Memory B cell (primary cell): ENCODE data around the gene SDHC.

Source experiments
- ATAC-seq: fragments of 150-1000 bp; cut with Tn5 transposase; 2 replicates; pipeline ENCODE4 v1.10.0; 2021; ENCODE audit warnings: low read depth, mild to moderate bottlenecking, moderate library complexity
- DNase-seq, 2 donors: peaks; one replicate each; pipeline ENCODE4 v3.0.0; 2022; ENCODE audit warnings: low spot score in 2 of 2
- H3K27ac Mint-ChIP-seq: one replicate; pipeline ENCODE4 v1.8.0; 2022; ENCODE audit warnings: mild to moderate bottlenecking, moderate library complexity, mixed read lengths
- H3K27me3 Mint-ChIP-seq: one replicate; pipeline ENCODE4 v1.8.0; 2022; ENCODE audit warnings: mixed read lengths
- H3K36me3 Mint-ChIP-seq: one replicate; pipeline ENCODE4 v1.8.0; 2022; ENCODE audit warnings: mild to moderate bottlenecking, mixed read lengths
- H3K4me1 Mint-ChIP-seq: one replicate; pipeline ENCODE4 v1.8.0; 2022; ENCODE audit warnings: mixed read lengths
- H3K4me3 Mint-ChIP-seq: one replicate; pipeline ENCODE4 v1.8.0; 2022; ENCODE audit warnings: mild to moderate bottlenecking, moderate library complexity, mixed read lengths
- H3K9me3 Mint-ChIP-seq: one replicate; pipeline ENCODE4 v1.8.0; 2022; ENCODE audit warnings: mixed read lengths

Gene SDHC, protein sequence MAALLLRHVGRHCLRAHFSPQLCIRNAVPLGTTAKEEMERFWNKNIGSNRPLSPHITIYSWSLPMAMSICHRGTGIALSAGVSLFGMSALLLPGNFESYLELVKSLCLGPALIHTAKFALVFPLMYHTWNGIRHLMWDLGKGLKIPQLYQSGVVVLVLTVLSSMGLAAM

DNA sequence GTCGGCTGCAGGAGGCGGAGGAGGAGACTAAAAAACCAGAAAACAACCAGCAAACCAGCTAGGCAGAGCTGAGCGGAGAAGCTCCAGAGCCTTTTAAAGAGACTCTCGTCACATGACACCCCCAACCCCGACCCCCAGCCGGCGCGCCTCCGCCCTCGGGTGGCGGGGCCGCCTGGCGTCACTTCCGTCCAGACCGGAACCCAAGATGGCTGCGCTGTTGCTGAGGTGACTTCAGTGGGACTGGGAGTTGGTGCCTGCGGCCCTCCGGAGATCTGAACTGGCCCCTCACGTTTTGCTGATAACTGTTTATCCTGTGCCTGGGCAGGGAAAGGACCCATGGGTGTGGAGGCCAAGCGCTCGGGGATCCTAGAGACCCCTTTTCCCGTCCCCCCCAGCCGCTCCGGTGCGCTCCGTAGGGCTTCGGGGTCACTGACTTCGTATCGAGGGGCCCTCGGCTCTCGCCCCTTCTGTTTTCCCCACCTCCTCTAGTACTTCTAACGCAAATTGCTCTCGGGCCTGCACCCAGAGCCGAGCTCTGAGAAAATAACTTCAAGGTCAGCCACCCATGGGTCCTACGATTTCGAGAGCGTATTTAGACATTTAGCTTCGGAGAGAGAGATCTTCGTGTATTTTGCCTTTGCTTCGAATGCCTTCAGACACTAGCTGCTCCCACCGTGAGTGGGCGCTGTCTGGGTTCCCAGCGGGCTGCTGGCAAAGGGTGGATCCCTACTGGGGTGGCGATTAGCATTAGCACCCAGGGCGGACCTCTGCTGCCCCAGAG lies at the start of gene SDHC:
Gene SDHC, plus strand, starts transcription at position 181 of the 781 bp plus-strand sequence. Its CDS starts 25 bp downstream, at position 206.
- no peaks in the 10 kb centered on the region for H3K9me3 Mint-ChIP-seq
- ATAC-seq (peak; percentile 98), DNase-seq (peak; percentile 82 to 87)
- H3K27ac Mint-ChIP-seq: peak within 1 kb of the TSS; percentile 98
- H3K4me3 Mint-ChIP-seq: peak within 1 kb of the TSS; percentile 98
- H3K4me1 Mint-ChIP-seq: peaks cover 10% of the 10 kb centered on the region
- H3K27me3 Mint-ChIP-seq: no peaks in the 10 kb centered on the region
- no peaks in the 10 kb centered on the region for H3K36me3 Mint-ChIP-seq

DNA sequence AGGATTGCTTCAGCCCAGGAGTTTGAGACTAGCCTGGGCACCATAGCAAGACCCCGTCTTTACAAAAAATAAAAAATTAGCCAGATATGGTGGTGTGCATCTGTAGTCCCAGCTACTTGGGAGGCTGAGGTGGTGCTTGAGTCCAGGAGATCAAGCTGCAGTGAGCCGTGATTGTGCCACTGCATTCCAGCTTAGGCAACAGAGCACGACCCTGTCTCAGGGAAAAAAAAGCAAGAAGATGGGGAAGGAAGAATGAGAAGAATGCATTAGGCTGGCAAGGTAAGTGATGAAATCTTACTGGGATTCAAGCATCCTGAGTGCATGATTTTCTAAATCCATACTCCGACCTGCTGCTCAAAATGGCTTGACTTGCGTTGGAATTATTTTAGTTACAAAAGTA lies 48.9 kb upstream of the SDHC start:
- Mint-ChIP-seq H3K27ac (no peak overlapping the region), H3K4me3 (no peak overlapping the region), H3K4me1 (peaks cover 19% of the 10 kb centered on the region), H3K9me3 (no peaks in the 10 kb centered on the region), H3K36me3 (no peaks in the 10 kb centered on the region), H3K27me3 (peaks cover 19% of the 10 kb centered on the region)
- DNase-seq (no peak), ATAC-seq (no peak)

DNA sequence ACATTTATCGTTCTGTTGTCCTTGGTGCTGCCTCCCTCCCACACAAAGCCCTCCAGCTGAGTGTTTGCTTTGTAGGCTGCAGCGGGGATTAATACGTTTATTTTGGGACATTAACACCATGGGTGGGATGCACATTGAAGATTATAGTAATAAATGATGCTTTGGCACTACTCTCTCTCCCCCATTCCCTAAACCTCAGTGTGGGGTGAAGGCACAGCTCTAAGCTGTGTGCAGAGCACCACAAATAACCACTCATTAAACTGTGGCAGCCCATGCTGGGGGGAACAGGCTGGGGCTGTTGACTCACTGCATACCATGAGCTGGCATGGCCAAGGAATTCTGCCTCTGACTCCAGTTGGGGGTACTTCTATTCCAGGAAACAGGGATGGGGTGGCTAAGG lies 48.0 kb upstream of the SDHC start:
- H3K27me3 Mint-ChIP-seq: peaks cover 16% of the 10 kb centered on the region
- H3K4me1 Mint-ChIP-seq: peaks cover 14% of the 10 kb centered on the region
- no peak overlapping the region for H3K4me3 Mint-ChIP-seq
- H3K27ac Mint-ChIP-seq: no peak overlapping the region
- H3K36me3 Mint-ChIP-seq: no peaks in the 10 kb centered on the region
- ATAC-seq (no peak), DNase-seq (no peak)
- no peaks in the 10 kb centered on the region for H3K9me3 Mint-ChIP-seq

DNA sequence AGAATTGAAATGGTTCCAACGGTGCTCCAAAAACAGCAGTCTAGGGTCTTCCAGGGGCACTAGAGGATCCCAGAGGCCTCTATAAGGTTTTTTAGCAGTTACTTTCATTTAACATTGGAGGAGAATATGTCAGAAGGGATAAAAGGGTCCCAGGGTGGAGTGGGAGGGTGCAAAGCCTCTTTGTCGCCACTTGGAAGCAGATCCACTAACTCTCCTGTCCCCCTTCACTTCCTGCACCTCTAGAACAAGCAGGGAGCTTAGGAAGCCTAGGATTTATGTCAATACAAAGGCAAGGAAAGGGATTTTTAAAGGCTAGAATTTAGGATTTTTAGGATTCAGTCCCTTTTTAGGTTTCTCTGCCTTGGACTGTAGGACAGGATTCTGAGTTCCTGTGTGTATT lies 47.3 kb upstream of the SDHC start:
- Mint-ChIP-seq H3K27me3 (peaks cover 11% of the 10 kb centered on the region), H3K36me3 (no peaks in the 10 kb centered on the region), H3K4me3 (no peak overlapping the region), H3K4me1 (peaks cover 8% of the 10 kb centered on the region), H3K27ac (no peak overlapping the region), H3K9me3 (no peaks in the 10 kb centered on the region)
- DNase-seq: no peak
- ATAC-seq: no peak

DNA sequence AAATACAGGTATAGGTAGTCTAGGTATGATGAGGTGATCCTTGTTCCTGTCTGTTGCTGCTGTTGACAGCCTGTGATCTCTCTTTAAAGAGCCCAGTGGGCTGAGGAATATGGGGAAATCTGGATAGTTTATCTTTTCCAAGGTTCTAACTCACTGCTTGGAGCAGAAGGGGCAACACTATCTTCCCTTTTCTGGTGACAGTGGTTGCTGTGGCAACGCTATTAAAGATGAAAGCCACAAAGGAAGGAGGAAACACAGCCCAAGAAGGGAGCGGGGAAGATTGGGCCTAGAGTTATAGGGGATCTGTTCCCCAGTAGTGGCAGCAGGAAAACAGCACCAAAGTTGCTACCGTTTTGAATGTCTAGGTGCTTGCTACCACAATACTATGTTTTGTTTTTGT lies 46.9 kb upstream of the SDHC start:
- Mint-ChIP-seq H3K4me3 (no peak overlapping the region), H3K27ac (no peak overlapping the region), H3K36me3 (no peaks in the 10 kb centered on the region), H3K27me3 (peaks cover 8% of the 10 kb centered on the region), H3K4me1 (peaks cover 8% of the 10 kb centered on the region), H3K9me3 (no peaks in the 10 kb centered on the region)
- no peak for ATAC-seq
- DNase-seq: no peak

DNA sequence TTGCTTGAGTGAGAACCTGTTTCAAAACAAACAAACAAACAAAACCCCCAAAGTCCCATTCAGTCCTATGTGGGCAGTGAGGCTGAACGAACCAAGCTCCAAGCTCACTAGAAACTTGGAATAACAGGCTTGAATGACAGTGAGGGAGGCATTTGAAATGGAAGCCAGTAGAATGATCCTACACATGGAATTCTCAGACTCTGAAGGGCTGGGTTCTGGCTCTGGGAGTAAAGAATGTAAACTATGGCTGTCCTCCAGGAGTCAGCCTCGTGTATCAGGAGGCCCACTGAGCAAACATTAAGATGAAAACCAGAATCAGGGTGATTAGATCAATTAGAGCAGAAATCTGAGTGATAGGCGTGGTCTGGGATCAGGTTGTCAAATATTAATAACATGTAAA lies 40.8 kb upstream of the SDHC start:
- H3K27me3 Mint-ChIP-seq: peaks cover 10% of the 10 kb centered on the region
- H3K36me3 Mint-ChIP-seq: no peaks in the 10 kb centered on the region
- no peaks in the 10 kb centered on the region for H3K9me3 Mint-ChIP-seq
- no peak overlapping the region for H3K27ac Mint-ChIP-seq
- no peak for DNase-seq
- no peak for ATAC-seq
- H3K4me3 Mint-ChIP-seq: no peak overlapping the region
- no peaks in the 10 kb centered on the region for H3K4me1 Mint-ChIP-seq

DNA sequence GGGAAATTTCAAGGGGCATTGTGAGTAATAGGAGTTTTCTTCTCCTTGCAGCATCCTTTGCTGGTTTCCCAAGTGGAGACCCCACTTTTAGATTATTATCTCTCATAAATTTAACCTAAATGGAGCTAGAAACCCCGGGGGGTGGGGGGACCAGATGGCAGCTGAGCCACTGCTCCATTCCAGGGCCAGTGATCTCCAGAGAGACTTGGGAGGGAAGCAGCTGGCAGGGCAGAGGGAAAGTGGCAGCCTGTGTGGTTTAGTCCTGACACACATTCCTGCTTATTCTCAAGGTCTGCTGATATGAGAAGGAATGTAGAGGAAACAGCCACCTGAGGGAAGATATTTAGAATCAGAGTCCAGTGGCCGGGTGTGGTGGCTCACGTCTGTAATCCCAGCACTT lies 39.3 kb upstream of the SDHC start:
- Mint-ChIP-seq H3K9me3 (no peaks in the 10 kb centered on the region), H3K36me3 (no peaks in the 10 kb centered on the region), H3K27ac (no peak overlapping the region), H3K4me1 (no peaks in the 10 kb centered on the region), H3K27me3 (peaks cover 10% of the 10 kb centered on the region), H3K4me3 (no peak overlapping the region)
- no peak for DNase-seq
- ATAC-seq: no peak

DNA sequence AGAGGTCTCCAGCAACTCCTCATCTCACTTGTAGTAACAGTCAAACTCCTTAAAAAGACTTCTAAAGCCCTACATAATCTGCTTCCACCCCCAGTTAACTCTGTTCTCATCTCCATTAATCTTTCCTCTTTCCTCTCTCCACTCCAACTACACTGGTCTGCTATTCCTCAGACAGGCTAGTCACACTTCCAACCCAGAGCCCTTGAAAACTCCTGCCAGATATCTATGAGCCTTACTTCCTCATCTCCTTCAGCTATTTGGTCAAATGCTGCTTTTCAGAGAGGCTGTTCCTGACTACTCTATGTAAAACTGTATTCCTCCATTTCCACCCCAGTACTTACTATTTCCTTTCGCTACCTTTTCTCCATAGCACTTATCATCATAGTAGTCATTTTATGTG lies 31.2 kb upstream of the SDHC start:
- H3K27me3 Mint-ChIP-seq: no peaks in the 10 kb centered on the region
- H3K36me3 Mint-ChIP-seq: peaks cover 3% of the 10 kb centered on the region
- peaks cover 8% of the 10 kb centered on the region for H3K4me1 Mint-ChIP-seq
- ATAC-seq (no peak), DNase-seq (no peak)
- no peaks in the 10 kb centered on the region for H3K9me3 Mint-ChIP-seq
- H3K4me3 Mint-ChIP-seq: no peak overlapping the region
- H3K27ac Mint-ChIP-seq: peak overlapping the region; percentile 0

DNA sequence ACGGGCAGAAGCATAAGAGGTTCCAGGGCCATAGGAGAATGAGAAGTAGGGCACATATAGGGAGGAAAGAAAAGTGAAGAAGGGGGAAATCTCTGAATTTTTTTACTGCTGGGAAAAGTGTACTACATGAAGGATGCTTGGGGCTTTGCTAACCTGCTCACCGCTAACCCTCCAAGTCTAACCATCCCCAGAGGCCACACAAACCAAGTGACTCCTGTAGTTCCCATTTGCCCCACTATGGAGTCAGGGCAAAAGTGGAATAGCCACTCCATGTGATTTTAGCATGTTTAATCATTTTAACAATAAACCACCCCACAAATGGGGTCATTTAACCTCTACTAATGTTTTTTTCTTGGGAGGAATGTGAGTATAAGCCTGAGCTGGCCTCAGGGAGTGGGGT lies 29.1 kb upstream of the SDHC start:
- H3K4me3 Mint-ChIP-seq: no peak overlapping the region
- no peak overlapping the region for H3K27ac Mint-ChIP-seq

DNA sequence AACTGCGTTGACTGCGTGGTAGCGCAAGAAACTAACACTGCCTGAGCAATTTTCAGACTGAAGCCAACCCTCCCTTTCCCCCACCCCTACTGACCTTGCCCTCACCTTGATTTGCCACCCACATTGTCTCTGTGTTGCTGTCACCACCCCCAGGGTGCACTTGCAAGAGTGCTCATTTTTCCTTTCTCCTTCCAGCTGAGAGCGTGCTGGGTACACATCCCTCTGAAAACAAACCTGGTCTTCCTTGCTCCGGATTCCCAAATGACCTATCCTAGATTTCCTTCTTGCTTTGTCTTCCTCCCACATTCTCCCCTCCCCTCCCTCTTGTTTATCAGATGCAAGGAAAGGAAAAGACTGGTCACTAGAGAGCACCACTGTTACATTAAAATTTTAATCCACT lies 28.7 kb upstream of the SDHC start:
- no peaks in the 10 kb centered on the region for H3K27me3 Mint-ChIP-seq
- H3K4me1 Mint-ChIP-seq: peaks cover 8% of the 10 kb centered on the region
- peaks cover 3% of the 10 kb centered on the region for H3K36me3 Mint-ChIP-seq
- ATAC-seq (no peak), DNase-seq (no peak)
- no peak overlapping the region for H3K4me3 Mint-ChIP-seq
- H3K9me3 Mint-ChIP-seq: no peaks in the 10 kb centered on the region
- no peak overlapping the region for H3K27ac Mint-ChIP-seq

More for the DNA sequence above, 29.1 kb upstream of the SDHC start:
- peaks cover 8% of the 10 kb centered on the region for H3K4me1 Mint-ChIP-seq
- no peak for DNase-seq
- no peaks in the 10 kb centered on the region for H3K9me3 Mint-ChIP-seq
- peaks cover 3% of the 10 kb centered on the region for H3K36me3 Mint-ChIP-seq
- no peak for ATAC-seq
- H3K27me3 Mint-ChIP-seq: no peaks in the 10 kb centered on the region

DNA sequence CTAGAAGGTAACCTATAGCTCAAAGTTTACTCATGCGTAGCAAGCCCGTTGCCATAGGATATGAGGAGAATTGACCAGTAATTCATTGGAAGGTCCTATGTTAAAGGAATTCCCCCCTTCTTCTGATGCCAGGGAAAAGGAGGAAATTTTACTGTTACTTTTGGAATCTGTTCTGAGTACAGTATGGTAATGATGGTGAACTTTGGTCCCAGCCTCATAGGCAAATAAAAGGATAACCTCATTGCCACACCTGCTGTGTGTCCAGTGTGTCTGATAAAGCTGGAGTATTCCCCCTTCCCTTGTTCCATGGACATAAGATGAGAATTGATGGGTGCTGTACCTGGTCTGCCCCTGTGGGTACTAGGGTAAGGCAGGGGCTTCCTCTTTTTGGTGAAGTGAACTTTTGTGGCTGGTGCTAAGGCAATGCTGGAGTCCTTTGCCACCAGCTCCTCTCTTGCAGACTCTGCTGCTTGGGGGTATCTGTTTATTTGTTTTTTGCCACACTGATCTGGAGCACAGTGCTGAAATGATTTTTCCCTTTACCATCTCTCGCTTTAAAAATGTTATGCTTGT lies 26.6 kb upstream of the SDHC start:
- no peak overlapping the region for H3K27ac Mint-ChIP-seq
- no peaks in the 10 kb centered on the region for H3K27me3 Mint-ChIP-seq
- no peak for DNase-seq
- H3K4me1 Mint-ChIP-seq: peaks cover 10% of the 10 kb centered on the region
- no peak for ATAC-seq
- peaks cover 3% of the 10 kb centered on the region for H3K36me3 Mint-ChIP-seq
- no peak overlapping the region for H3K4me3 Mint-ChIP-seq
- no peaks in the 10 kb centered on the region for H3K9me3 Mint-ChIP-seq

DNA sequence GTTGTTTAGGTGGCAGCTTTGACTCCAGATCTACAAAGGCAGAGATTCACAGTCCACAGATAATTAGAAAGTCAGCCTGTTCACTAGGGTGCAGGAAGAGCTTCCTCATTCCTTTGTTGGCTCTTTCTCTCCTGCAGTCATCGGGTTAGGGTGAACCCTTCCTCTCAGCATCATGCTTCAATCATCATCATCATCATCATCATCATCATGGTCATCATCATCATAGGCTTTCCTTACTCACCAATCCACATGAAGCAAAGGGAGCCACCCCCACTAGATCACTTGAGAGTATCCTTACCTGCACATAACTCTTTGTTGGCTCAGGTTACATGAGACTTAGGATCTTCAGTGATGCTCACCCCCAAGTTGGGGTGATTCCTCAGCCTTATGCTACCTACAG lies 23.4 kb upstream of the SDHC start:
- ATAC-seq: no peak
- Mint-ChIP-seq H3K27ac (no peak overlapping the region), H3K4me3 (no peak overlapping the region)

DNA sequence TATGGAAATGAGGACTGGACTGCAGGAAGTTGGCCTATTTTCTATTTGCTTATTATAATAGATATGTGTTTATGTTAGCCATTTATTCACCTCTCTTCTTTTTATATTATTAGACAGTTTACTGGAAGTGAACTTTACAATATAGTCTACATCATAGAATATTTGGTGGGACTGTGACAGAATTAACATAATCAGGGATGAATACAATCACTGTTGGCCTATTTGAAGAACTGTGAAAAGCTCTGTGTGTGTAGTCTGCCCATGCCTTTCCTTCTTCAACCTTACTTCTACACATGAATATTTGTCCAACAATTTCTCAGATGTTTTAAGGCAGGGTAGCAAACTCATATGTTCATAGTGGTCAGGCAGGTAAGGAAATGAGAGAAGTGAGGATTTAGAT lies 16.8 kb upstream of the SDHC start:
- Mint-ChIP-seq H3K4me1 (peaks cover 12% of the 10 kb centered on the region), H3K36me3 (peaks cover 2% of the 10 kb centered on the region), H3K9me3 (no peaks in the 10 kb centered on the region), H3K27me3 (no peaks in the 10 kb centered on the region), H3K27ac (no peak overlapping the region), H3K4me3 (no peak overlapping the region)
- DNase-seq (no peak), ATAC-seq (no peak)

More for the DNA sequence above, 23.4 kb upstream of the SDHC start:
- Mint-ChIP-seq H3K27me3 (no peaks in the 10 kb centered on the region), H3K9me3 (no peaks in the 10 kb centered on the region), H3K4me1 (peaks cover 3% of the 10 kb centered on the region), H3K36me3 (peaks cover 3% of the 10 kb centered on the region)
- no peak for DNase-seq

DNA sequence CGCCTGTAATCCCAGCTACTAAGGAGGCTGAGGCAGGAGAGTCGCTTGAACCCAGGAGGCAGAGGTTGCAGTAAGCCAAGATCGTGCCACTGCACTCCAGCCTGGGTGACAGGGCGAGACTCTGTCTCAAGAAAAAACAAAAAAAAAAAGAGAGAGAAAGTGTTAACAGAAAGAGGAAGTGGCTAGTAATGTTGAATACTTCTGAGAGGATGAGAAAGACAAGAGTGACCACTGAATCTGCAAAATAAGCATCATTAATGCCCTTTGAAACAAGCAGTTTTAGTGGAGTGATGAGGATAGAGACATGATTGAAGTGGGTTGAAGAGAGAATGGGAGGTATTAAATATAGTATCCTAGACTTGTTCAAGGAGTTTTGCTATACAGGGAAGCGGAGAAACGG lies 16.1 kb upstream of the SDHC start:
- Mint-ChIP-seq H3K4me1 (peaks cover 12% of the 10 kb centered on the region), H3K4me3 (no peak overlapping the region), H3K27ac (no peak overlapping the region), H3K36me3 (peaks cover 2% of the 10 kb centered on the region), H3K27me3 (no peaks in the 10 kb centered on the region), H3K9me3 (no peaks in the 10 kb centered on the region)
- ATAC-seq (peak; percentile 60), DNase-seq (no peak)
